Effector memory CD4-positive, alpha-beta T cell (primary cell): ENCODE data around the gene MFAP1.
A peak's percentile ranks its signal among the peaks of the same experiment; 100 is the strongest.
"Not testable (repeated sequence)": the region's sequence is repeated elsewhere in the genome, so short reads cannot be mapped to it uniquely, and the experiment has no call there.

Source experiments
- DNase-seq, 3 donors: peaks; one replicate each; pipeline ENCODE4 v3.0.0-alpha.2; 2020
- H3K27ac ChIP-seq: 2 replicates; pipeline ENCODE4 v1.7.0; 2013; ENCODE audit warnings: mild to moderate bottlenecking, low read length, moderate library complexity; ENCODE audit not compliant: insufficient read depth, poor library complexity, severe bottlenecking
- H3K27me3 ChIP-seq: replicated peaks from 2 replicates; pipeline ENCODE4 v1.7.0; 2013; ENCODE audit warnings: mild to moderate bottlenecking, low read length; ENCODE audit not compliant: insufficient read depth, control insufficient read depth, poor library complexity, severe bottlenecking
- H3K36me3 ChIP-seq: 2 replicates; pipeline ENCODE4 v1.7.0; 2013; ENCODE audit warnings: mild to moderate bottlenecking, low read length, moderate library complexity; ENCODE audit not compliant: control insufficient read depth, insufficient read depth
- H3K4me1 ChIP-seq: 2 replicates; pipeline ENCODE4 v1.7.0; 2013; ENCODE audit warnings: low read length, mild to moderate bottlenecking; ENCODE audit not compliant: control insufficient read depth, insufficient read depth, poor library complexity, severe bottlenecking
- H3K4me3 ChIP-seq: 2 replicates; pipeline ENCODE4 v1.7.0; 2013; ENCODE audit warnings: low read length, low read depth, mild to moderate bottlenecking; ENCODE audit not compliant: insufficient read depth, poor library complexity, severe bottlenecking
- H3K9me3 ChIP-seq: 2 replicates; pipeline ENCODE4 v1.7.0; 2013; ENCODE audit warnings: mild to moderate bottlenecking, low read length, moderate library complexity; ENCODE audit not compliant: control insufficient read depth

MFAP1 gene

DNA sequence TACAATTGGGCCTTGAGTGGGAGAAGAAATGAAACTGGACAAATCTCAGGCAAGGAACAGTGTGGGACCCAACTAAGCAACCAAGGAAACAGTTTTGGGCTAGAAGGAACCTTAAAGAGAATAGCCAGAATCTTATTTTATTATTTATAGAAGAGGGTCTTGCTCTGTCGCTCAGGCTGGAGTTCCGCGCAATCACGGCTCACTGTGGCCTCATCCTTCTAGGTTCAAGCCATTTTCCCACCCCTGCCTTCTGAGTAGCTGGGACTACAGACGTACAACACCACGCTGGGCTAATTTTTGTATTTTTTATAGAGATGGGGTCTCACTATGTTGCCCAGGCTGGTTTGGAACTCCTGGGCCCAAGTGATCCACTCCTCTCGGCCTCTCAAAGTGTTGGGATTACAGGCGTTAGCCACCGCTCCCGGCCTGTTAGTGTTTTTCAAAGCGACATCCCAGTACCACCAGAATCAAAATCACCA lies 1.6 kb upstream of the MFAP1 start:
- no peak for DNase-seq
- Histone ChIP-seq H3K4me1 (peaks cover 25% of the 10 kb centered on the region), H3K27ac (peak overlapping the region; percentile 82), H3K36me3 (no peaks in the 10 kb centered on the region), H3K27me3 (no peaks in the 10 kb centered on the region), H3K4me3 (peak overlapping the region; percentile 69), H3K9me3 (no peaks in the 10 kb centered on the region)

DNA sequence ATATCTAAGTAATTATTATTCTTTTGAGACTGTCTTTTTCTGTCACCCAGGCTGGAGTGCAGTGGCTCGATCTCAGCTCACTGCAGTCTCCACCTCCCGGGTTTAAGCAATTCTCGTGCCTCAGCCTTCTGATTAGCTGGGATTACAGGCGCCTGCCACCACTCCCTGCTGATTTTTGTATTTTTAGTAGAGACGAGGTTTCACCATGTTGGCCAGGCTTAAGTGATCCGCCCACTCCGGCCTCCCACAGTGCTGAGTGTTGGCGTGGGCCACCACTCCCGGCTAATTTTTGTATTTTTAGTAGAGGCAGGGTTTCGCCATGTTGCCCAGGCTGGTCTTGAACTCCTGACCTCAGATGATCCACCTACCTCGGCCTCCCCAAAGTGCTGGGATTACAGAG lies 815 bp upstream of the MFAP1 start:
- DNase-seq, H3K27ac ChIP-seq, H3K27me3 ChIP-seq, H3K9me3 ChIP-seq, H3K4me3 ChIP-seq, H3K36me3 ChIP-seq: not testable (repeated sequence)
- peaks cover 28% of the 10 kb centered on the region for H3K4me1 ChIP-seq

GRCh38 chr15:43821505-43821904 lies 3.0 kb downstream of the MFAP1 start:
- no peak for DNase-seq
- Histone ChIP-seq H3K4me3 (no peak overlapping the region), H3K27ac (no peak overlapping the region)

DNA sequence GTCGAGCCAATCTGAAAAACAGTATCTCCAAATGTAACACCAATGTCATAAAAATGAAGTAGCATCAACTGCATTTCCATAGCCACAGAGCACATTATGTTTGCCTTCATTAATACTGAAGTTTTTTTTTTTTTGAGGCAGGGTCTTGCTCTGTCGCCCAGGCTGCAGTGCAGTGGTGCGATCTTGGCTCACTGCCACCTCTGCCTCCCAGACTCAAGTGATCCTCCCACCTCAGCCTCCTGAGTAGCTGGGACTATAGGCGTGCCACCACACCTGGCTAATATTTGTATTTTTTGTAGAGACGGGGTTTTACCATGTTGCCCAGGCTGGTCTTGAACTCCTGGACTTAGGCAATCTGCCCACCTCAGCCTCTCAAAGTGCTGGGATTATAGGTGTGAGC lies 9.4 kb downstream of the MFAP1 start:
- H3K27ac ChIP-seq, H3K4me3 ChIP-seq, DNase-seq, H3K4me1 ChIP-seq, H3K27me3 ChIP-seq, H3K9me3 ChIP-seq: not testable (repeated sequence)
- peaks cover 58% of the 10 kb centered on the region for H3K36me3 ChIP-seq

More at GRCh38 chr15:43821505-43821904, 3.0 kb downstream of the MFAP1 start:
- Histone ChIP-seq H3K9me3 (no peaks in the 10 kb centered on the region), H3K27me3 (no peaks in the 10 kb centered on the region), H3K36me3 (peaks cover 13% of the 10 kb centered on the region), H3K4me1 (peaks cover 28% of the 10 kb centered on the region)

DNA sequence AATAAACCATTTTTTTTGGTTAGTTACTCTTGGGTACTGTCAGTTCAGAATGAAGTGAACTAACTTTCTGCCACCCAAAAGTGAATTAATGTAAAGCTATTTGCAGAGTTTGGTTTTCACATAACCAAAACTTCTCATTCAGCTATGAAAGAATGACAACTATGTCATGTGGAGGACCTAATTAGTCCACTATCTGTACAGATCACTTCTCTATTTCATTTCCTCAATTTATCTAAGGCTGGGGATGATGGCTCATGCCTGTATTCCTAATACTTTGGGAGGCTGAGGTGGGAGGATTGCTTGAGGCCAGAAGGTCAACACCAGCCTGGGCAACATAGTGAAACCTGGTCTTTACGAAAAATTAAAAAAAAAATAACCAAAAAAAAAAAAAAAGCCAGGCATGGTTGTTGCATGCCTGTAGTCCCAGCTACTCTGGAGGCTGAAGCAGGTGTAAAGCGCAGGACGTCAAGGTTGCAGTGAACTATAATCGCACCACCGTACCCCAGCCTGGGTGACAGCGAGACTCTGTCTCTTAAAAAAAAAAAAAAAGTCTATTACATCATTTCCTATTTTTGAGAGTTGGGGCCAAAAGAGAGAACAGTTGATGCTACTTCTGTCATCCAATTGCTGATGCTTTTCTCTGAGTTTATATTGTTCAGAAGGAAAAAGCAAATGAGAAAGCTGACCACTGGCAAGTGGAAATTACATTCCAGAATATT lies 15.4 kb downstream of the MFAP1 start:
- Histone ChIP-seq H3K27me3 (no peaks in the 10 kb centered on the region), H3K4me3 (no peak overlapping the region), H3K9me3 (no peaks in the 10 kb centered on the region), H3K36me3 (peaks cover 78% of the 10 kb centered on the region), H3K4me1 (no peaks in the 10 kb centered on the region), H3K27ac (no peak overlapping the region)
- DNase-seq = no peak

DNA sequence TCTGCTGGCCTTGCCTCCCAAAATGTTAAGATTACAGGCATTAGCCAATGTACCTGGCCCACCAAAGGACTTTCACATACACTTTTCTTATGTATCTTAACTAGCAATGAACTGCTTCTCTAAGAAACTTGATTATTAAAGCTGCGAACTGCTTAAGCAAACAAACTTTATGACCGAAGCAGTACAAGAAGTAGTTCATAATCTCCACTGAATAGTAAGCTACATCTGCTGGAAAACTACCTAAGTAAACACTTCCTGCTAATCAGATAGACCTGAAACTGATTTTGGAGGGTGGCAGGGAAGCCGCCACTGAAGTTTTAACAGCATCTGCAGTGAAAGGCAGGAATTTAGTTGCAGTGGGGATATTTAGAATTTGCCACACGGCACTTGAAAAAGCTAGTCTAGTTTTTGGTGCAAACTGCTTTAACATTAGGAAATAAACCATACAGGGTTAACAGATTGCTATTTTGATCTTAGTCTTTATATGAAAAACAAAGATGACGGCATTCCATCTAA lies 16.0 kb downstream of the MFAP1 start:
- Histone ChIP-seq H3K36me3 (peaks cover 77% of the 10 kb centered on the region), H3K27me3 (no peaks in the 10 kb centered on the region), H3K4me3 (no peak overlapping the region), H3K9me3 (no peaks in the 10 kb centered on the region), H3K27ac (no peak overlapping the region), H3K4me1 (no peaks in the 10 kb centered on the region)
- DNase-seq = no peak

GRCh38 chr15:43802676-43803075 lies 21.8 kb downstream of the MFAP1 start:
- DNase-seq, H3K27ac ChIP-seq, H3K27me3 ChIP-seq, H3K4me3 ChIP-seq, H3K9me3 ChIP-seq: not testable (repeated sequence)
- peaks cover 47% of the 10 kb centered on the region for H3K36me3 ChIP-seq
- peaks cover 10% of the 10 kb centered on the region for H3K4me1 ChIP-seq

DNA sequence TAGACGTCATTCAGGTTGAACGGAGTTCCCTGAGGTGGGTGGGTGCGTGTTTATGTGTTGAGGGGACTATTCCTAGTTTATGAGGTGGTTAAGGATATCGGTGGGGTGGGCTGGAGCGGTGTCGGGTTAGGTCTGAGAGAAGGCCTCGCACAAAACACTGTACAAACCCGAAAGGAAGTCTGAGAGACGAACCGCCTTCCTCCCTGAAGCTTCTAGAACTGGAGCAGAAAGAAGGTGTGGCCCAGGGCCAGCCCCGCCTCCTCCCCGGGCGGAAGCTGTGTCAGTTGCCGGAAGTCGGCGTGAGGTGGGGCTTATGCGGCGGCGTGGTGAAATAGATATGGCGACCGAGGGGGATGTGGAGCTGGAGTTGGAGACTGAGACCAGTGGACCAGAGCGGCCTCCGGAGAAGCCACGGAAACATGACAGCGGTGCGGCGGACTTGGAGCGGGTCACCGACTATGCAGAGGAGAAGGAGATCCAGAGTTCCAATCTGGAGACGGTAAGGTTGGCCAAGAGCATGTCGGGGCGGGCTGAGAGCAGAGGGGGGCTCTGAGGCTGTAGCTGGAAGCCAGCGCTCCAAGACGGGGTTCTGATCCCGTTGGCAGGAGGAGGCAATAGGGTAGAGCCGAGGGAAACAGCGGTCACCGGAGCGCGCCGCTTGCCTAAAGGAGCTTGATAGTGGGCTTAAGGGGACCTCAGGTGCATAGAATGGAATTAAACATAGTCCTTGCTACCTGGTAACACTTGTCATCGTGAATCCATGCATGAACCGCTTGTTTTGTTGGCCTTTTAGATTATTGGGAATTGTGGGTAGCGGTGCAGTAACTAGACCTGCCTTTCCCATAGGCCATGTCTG lies 24.0 kb downstream of the MFAP1 start, which contains the start of gene HYPK:
Gene HYPK (plus strand): TSS at position 314 of the 856 bp plus-strand sequence. CDS start 24 bp downstream, at position 338.
- peak; percentile 84 to 88 (median 85) for DNase-seq
- H3K27ac ChIP-seq = peak within 1 kb of the TSS; percentile 77

DNA sequence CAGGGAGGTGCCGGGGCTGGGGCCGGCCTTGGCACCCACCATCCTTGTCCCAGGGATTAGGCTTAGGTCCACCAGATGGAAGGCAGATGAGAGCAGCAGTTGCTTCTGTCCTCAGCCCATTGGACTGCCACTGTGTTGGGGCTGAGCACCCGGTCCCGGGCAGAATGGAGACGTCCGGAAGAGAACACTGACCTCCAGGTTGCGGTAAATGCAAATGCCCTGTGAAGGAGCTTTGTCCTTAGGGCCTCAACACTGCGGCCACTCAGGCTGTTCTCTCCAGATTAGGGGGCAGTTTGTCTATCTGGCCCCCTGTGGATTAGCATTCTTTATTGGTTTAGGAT lies 24.6 kb downstream of the MFAP1 start, which contains the start of gene SERINC4:
Gene SERINC4 (minus strand): TSS at position 276 of the 341 bp plus-strand sequence. CDS start 234 bp downstream, at position 42.
- H3K27me3 ChIP-seq = no peaks in the 10 kb centered on the region
- peak within 1 kb of the TSS; percentile 77 for H3K27ac ChIP-seq
- peaks cover 48% of the 10 kb centered on the region for H3K36me3 ChIP-seq
- peak within 1 kb of the TSS; percentile 89 for H3K4me3 ChIP-seq
- peaks cover 16% of the 10 kb centered on the region for H3K4me1 ChIP-seq
- DNase-seq = no peak
- H3K9me3 ChIP-seq = no peaks in the 10 kb centered on the region

More for the DNA sequence above, 24.0 kb downstream of the MFAP1 start, which contains the start of gene HYPK:
- Histone ChIP-seq H3K4me1 (peaks cover 11% of the 10 kb centered on the region), H3K27me3 (no peaks in the 10 kb centered on the region), H3K36me3 (peaks cover 48% of the 10 kb centered on the region), H3K4me3 (peak within 1 kb of the TSS; percentile 89), H3K9me3 (no peaks in the 10 kb centered on the region)
